Suprapubic skin (tissue), 4 donors: ENCODE measurements around the gene DCDC2C. TPM values are rescaled to one million over a fixed set of nuclear protein-coding genes. Genes with fewer than 3 reads are reported as not detected.

Experiments used
- DNase-seq, 2 donors: peaks; one replicate each; pipeline ENCODE4 v3.0.0-alpha.2; 2019; ENCODE audit warnings: low spot score in 2 of 2
- H3K27ac ChIP-seq: fragments of 200-600 bp; sonication (generic); one replicate; pipeline ENCODE4 v1.5.1; 2019
- H3K27me3 ChIP-seq: fragments of 200-600 bp; sonication (generic); one replicate; pipeline ENCODE4 v1.5.1; 2019
- H3K36me3 ChIP-seq: fragments of 200-600 bp; sonication (generic); one replicate; pipeline ENCODE4 v1.5.1; 2019
- H3K4me1 ChIP-seq: fragments of 200-600 bp; sonication (generic); one replicate; pipeline ENCODE4 v1.5.1; 2019
- H3K4me3 ChIP-seq: fragments of 200-600 bp; sonication (generic); one replicate; pipeline ENCODE4 v1.5.1; 2019; ENCODE audit warnings: mild to moderate bottlenecking
- H3K9me3 ChIP-seq: fragments of 200-600 bp; sonication (generic); one replicate; pipeline ENCODE4 v1.5.1; 2019
- CTCF ChIP-seq, 2 donors: fragments of 200-600 bp in 1 of 2; fragments of 450-650 bp in 1 of 2; sonication (generic) in 1 of 2; IDR thresholded peaks; one replicate each; pipeline ENCODE4 v1.5.1; 2016 to 2019; ENCODE audit warnings: antibody characterized with exemption in 2 of 2, mild to moderate bottlenecking in 1 of 2, moderate library complexity in 1 of 2
- EP300 ChIP-seq: sonication (generic); formaldehyde crosslinking; IDR thresholded peaks from one replicate; pipeline ENCODE4 v1.6.1; 2017; ENCODE audit warnings: antibody characterized with exemption
- POLR2A ChIP-seq, 2 donors: fragments of 450-650 bp; IDR thresholded peaks; one replicate each; pipeline ENCODE4 v1.6.1; 2017; ENCODE audit warnings: antibody characterized with exemption in 2 of 2, mild to moderate bottlenecking in 2 of 2, moderate library complexity in 2 of 2
- POLR2AphosphoS5 ChIP-seq, 3 donors: sonication (generic); formaldehyde crosslinking; IDR thresholded peaks; one replicate each; pipeline ENCODE4 v1.6.1; 2017; ENCODE audit warnings: antibody characterized with exemption in 3 of 3
- WGBS: methylation state at CpG from one replicate; pipeline ENCODE4 v1.1.5; 2018; 5-methylcytosine and 5-hydroxymethylcytosine counted together
- total RNA-seq, 4 donors: library from RNA; depleted of rRNA; stranded (reverse); fragments of >200 nt; gene quantifications; one replicate each; pipeline ENCODE4 v1.1.0, GENCODE V29; 2016

DCDC2C gene
- total RNA-seq, 4 donors from 2014 or later = 1.0 TPM; not detected in 3

GRCh38 chr2:3847397-3848052 is 144.2 kb downstream of the DCDC2C start:
- Histone ChIP-seq H3K4me1 (no peaks in the 10 kb centered on the region), H3K27ac (no peak overlapping the region), H3K9me3 (no peaks in the 10 kb centered on the region), H3K4me3 (no peak overlapping the region), H3K27me3 (no peaks in the 10 kb centered on the region), H3K36me3 (no peaks in the 10 kb centered on the region)
- TF ChIP-seq POLR2A (IDR thresholded peaks at IDR 0.05) (no peak), POLR2AphosphoS5 (IDR thresholded peaks at IDR 0.05) (no peak), CTCF (IDR thresholded peaks at IDR 0.05) (no peak), EP300 (no peak)
- 68% methylated on average over 9 of the region's 9 CpGs for WGBS
- no peak for DNase-seq

GRCh38 chr2:3848776-3849175 is 145.4 kb downstream of the DCDC2C start:
- no peak overlapping the region for H3K4me3 ChIP-seq
- WGBS = 87% methylated on average over 9 of the region's 9 CpGs
- DNase-seq = no peak
- H3K36me3 ChIP-seq = no peaks in the 10 kb centered on the region
- TF ChIP-seq POLR2AphosphoS5 (IDR thresholded peaks at IDR 0.05) (no peak), POLR2A (IDR thresholded peaks at IDR 0.05) (no peak), EP300 (no peak), CTCF (IDR thresholded peaks at IDR 0.05) (no peak)
- no peaks in the 10 kb centered on the region for H3K27me3 ChIP-seq
- H3K27ac ChIP-seq = no peak overlapping the region
- H3K9me3 ChIP-seq = peaks cover 5% of the 10 kb centered on the region
- no peaks in the 10 kb centered on the region for H3K4me1 ChIP-seq

GRCh38 chr2:3849213-3849612 is 145.8 kb downstream of the DCDC2C start:
- no peaks in the 10 kb centered on the region for H3K27me3 ChIP-seq
- no peak overlapping the region for H3K4me3 ChIP-seq
- H3K36me3 ChIP-seq = no peaks in the 10 kb centered on the region
- peaks cover 8% of the 10 kb centered on the region for H3K9me3 ChIP-seq
- H3K27ac ChIP-seq = no peak overlapping the region
- no peak for DNase-seq
- WGBS = 83% methylated on average over 7 of the region's 7 CpGs
- TF ChIP-seq EP300 (no peak), POLR2AphosphoS5 (IDR thresholded peaks at IDR 0.05) (no peak), POLR2A (IDR thresholded peaks at IDR 0.05) (no peak), CTCF (IDR thresholded peaks at IDR 0.05) (no peak)
- H3K4me1 ChIP-seq = no peaks in the 10 kb centered on the region

- H3K4me1 ChIP-seq = no peaks in the 10 kb centered on the region
- H3K9me3 ChIP-seq = peaks cover 8% of the 10 kb centered on the region
- H3K27me3 ChIP-seq = no peaks in the 10 kb centered on the region
- TF ChIP-seq POLR2A (IDR thresholded peaks at IDR 0.05) = no peak
- no peak for TF ChIP-seq POLR2AphosphoS5 (IDR thresholded peaks at IDR 0.05)
- TF ChIP-seq CTCF (IDR thresholded peaks at IDR 0.05) = no peak
- TF ChIP-seq EP300 = no peak
- DNase-seq = no peak
- no peak overlapping the region for H3K4me3 ChIP-seq
- no peak overlapping the region for H3K27ac ChIP-seq
- no peaks in the 10 kb centered on the region for H3K36me3 ChIP-seq
- 32% methylated on average over 4 of the region's 4 CpGs for WGBS
Observed at GRCh38 chr2:3857576-3857975, 154.2 kb downstream of the DCDC2C start.

- no peaks in the 10 kb centered on the region for H3K4me1 ChIP-seq
- no peaks in the 10 kb centered on the region for H3K9me3 ChIP-seq
- no peak for DNase-seq
- H3K27me3 ChIP-seq = no peaks in the 10 kb centered on the region
- no peaks in the 10 kb centered on the region for H3K36me3 ChIP-seq
- TF ChIP-seq POLR2A (IDR thresholded peaks at IDR 0.05) = no peak
- 43% methylated on average over 16 of the region's 16 CpGs for WGBS
- no peak overlapping the region for H3K4me3 ChIP-seq
- no peak overlapping the region for H3K27ac ChIP-seq
Observed at GRCh38 chr2:3864943-3865865, 161.8 kb downstream of the DCDC2C start.
